H9 (cell line): ENCODE measurements around the gene NCOA4. TPM values are rescaled to one million over a fixed set of nuclear protein-coding genes. Genes with fewer than 3 reads are reported as not detected.

Experiments used
- DNase-seq: peaks from one replicate; pipeline ENCODE4 v3.0.0-alpha.2; 2017
- H2AFZ ChIP-seq: one replicate; pipeline ENCODE4 v1.6.1; 2013; ENCODE audit warnings: mild to moderate bottlenecking, low read length, control low read depth, moderate library complexity
- H2AK5ac ChIP-seq: 2 replicates; pipeline ENCODE4 v1.6.1; 2013; ENCODE audit warnings: low read length, control low read depth, mixed read lengths; ENCODE audit not compliant: insufficient read length
- H2BK120ac ChIP-seq: one replicate; pipeline ENCODE4 v1.6.1; 2013; ENCODE audit warnings: low read depth, mild to moderate bottlenecking, low read length, control low read depth, inconsistent platforms; ENCODE audit not compliant: poor library complexity, severe bottlenecking
- H2BK12ac ChIP-seq: 2 replicates; pipeline ENCODE4 v1.6.1; 2013; ENCODE audit warnings: low read length, control low read depth, mixed read lengths, low read depth; ENCODE audit not compliant: insufficient read length
- H2BK15ac ChIP-seq: 2 replicates; pipeline ENCODE4 v1.6.1; 2013; ENCODE audit warnings: low read depth, low read length, control low read depth
- H2BK20ac ChIP-seq: one replicate; pipeline ENCODE4 v1.6.1; 2013; ENCODE audit warnings: low read depth, mild to moderate bottlenecking, low read length, control low read depth, inconsistent platforms; ENCODE audit not compliant: poor library complexity, severe bottlenecking
- H2BK5ac ChIP-seq: 2 replicates; pipeline ENCODE4 v1.6.1; 2013; ENCODE audit warnings: low read length, control low read depth, mixed read lengths; ENCODE audit not compliant: insufficient read length
- H3K14ac ChIP-seq: 2 replicates; pipeline ENCODE4 v1.6.1; 2013; ENCODE audit warnings: low read length, control low read depth; ENCODE audit not compliant: insufficient read depth
- H3K18ac ChIP-seq: 2 replicates; pipeline ENCODE4 v1.6.1; 2013; ENCODE audit warnings: low read depth, mild to moderate bottlenecking, mixed read lengths, low read length, control low read depth; ENCODE audit not compliant: insufficient read length
- H3K23ac ChIP-seq: 2 replicates; pipeline ENCODE4 v1.6.1; 2013; ENCODE audit warnings: low read length, control low read depth, mixed read lengths, low read depth; ENCODE audit not compliant: insufficient read length
- H3K23me2 ChIP-seq: 2 replicates; pipeline ENCODE4 v1.6.1; 2013; ENCODE audit warnings: low read depth, mild to moderate bottlenecking, mixed read lengths, low read length, control low read depth; ENCODE audit not compliant: insufficient read length, poor library complexity, severe bottlenecking
- H3K27ac ChIP-seq: 2 replicates; pipeline ENCODE4 v1.5.1; 2013; ENCODE audit warnings: low read length, control low read depth, mixed read lengths, low read depth; ENCODE audit not compliant: insufficient read length
- H3K27me3 ChIP-seq: 2 replicates; pipeline ENCODE4 v1.6.1; 2013; ENCODE audit warnings: low read length, control low read depth, inconsistent platforms; ENCODE audit not compliant: insufficient read depth
- H3K4ac ChIP-seq: 2 replicates; pipeline ENCODE4 v1.6.1; 2013; ENCODE audit warnings: low read depth, mild to moderate bottlenecking, control low read depth, inconsistent platforms, low read length, moderate library complexity
- H3K4me1 ChIP-seq: 2 replicates; pipeline ENCODE4 v1.6.1; 2013; ENCODE audit warnings: low read length, control low read depth, inconsistent platforms; ENCODE audit not compliant: insufficient read depth
- H3K4me2 ChIP-seq: 2 replicates; pipeline ENCODE4 v1.6.1; 2013; ENCODE audit warnings: low read length, control low read depth, mixed read lengths; ENCODE audit not compliant: insufficient read length, insufficient read depth
- H3K56ac ChIP-seq: 2 replicates; pipeline ENCODE4 v1.6.1; 2013; ENCODE audit warnings: low read depth, mild to moderate bottlenecking, mixed read lengths, low read length, control low read depth; ENCODE audit not compliant: insufficient read length
- H3K79me1 ChIP-seq: 2 replicates; pipeline ENCODE4 v1.6.1; 2013; ENCODE audit warnings: low read depth, mild to moderate bottlenecking, moderate library complexity, low read length, control low read depth, inconsistent platforms; ENCODE audit not compliant: insufficient read depth, poor library complexity, severe bottlenecking
- H3K79me2 ChIP-seq: 2 replicates; pipeline ENCODE4 v1.6.1; 2013; ENCODE audit warnings: low read length, control low read depth, inconsistent platforms; ENCODE audit not compliant: insufficient read depth
- H3K9ac ChIP-seq: 2 replicates; pipeline ENCODE4 v1.6.1; 2013; ENCODE audit warnings: low read length, control low read depth, mixed read lengths; ENCODE audit not compliant: insufficient read length; ENCODE audit errors: extremely low read depth
- H3K9me3 ChIP-seq: one replicate; pipeline ENCODE4 v1.6.1; 2013; ENCODE audit warnings: low read depth, low read length, inconsistent platforms; ENCODE audit not compliant: control insufficient read depth
- H3T11ph ChIP-seq: one replicate; pipeline ENCODE4 v1.6.1; 2013; ENCODE audit warnings: mild to moderate bottlenecking, low read length, control low read depth, inconsistent platforms
- H4K20me1 ChIP-seq: one replicate; pipeline ENCODE4 v1.6.1; 2013; ENCODE audit not compliant: control insufficient read depth, insufficient read length, insufficient read depth
- H4K5ac ChIP-seq: 2 replicates; pipeline ENCODE4 v1.6.1; 2013; ENCODE audit warnings: low read depth, mild to moderate bottlenecking, mixed read lengths, low read length, control low read depth; ENCODE audit not compliant: insufficient read length
- H4K8ac ChIP-seq: replicated peaks from 2 replicates; pipeline ENCODE4 v1.6.1; 2013; ENCODE audit warnings: low read length, control low read depth, mixed read lengths, low read depth; ENCODE audit not compliant: insufficient read length
- H4K91ac ChIP-seq: 2 replicates; pipeline ENCODE4 v1.6.1; 2013; ENCODE audit warnings: low read depth, mild to moderate bottlenecking, moderate library complexity, mixed read lengths, low read length, control low read depth; ENCODE audit not compliant: insufficient read length
- H3K27ac Mint-ChIP-seq, 3 experiments: 2 replicates in 2 of 3; 3 replicates in 1 of 3; pipeline ENCODE4 v1.8.0; 2020 to 2021; ENCODE audit warnings: mixed read lengths in 3 of 3, mild to moderate bottlenecking in 1 of 3, moderate library complexity in 1 of 3
- H3K27me3 Mint-ChIP-seq: 2 replicates; pipeline ENCODE4 v1.8.0; 2021; ENCODE audit warnings: low read depth, mild to moderate bottlenecking, moderate library complexity, mixed read lengths
- H3K36me3 Mint-ChIP-seq, 3 experiments: 2 replicates in 2 of 3; 3 replicates in 1 of 3; pipeline ENCODE4 v1.8.0; 2020 to 2021; ENCODE audit warnings: low read depth in 3 of 3, mixed read lengths in 3 of 3; ENCODE audit not compliant: insufficient read depth in 1 of 3
- H3K4me1 Mint-ChIP-seq, 2 experiments: 2 replicates each; pipeline ENCODE4 v1.8.0; 2020; ENCODE audit warnings: mixed read lengths in 2 of 2
- H3K4me3 Mint-ChIP-seq, 2 experiments: 2 replicates in 1 of 2; 3 replicates in 1 of 2; pipeline ENCODE4 v1.8.0; 2020 to 2021; ENCODE audit warnings: mild to moderate bottlenecking in 2 of 2, mixed read lengths in 2 of 2, moderate library complexity in 1 of 2
- H3K9me3 Mint-ChIP-seq, 2 experiments: 2 replicates in 1 of 2; 3 replicates in 1 of 2; pipeline ENCODE4 v1.8.0; 2020; ENCODE audit warnings: mild to moderate bottlenecking in 2 of 2, mixed read lengths in 2 of 2, moderate library complexity in 1 of 2
- WGBS: extraction: QIAGEN DNeasy Blood & Tissue Kit; methylation state at CpG from one replicate; pipeline ENCODE4 v1.1.7; 2013; ENCODE audit warnings: missing lambda C conversion rate, low lambda C conversion rate, mixed read lengths; ENCODE audit not compliant: insufficient read length; ENCODE audit errors: extremely low coverage; 5-methylcytosine and 5-hydroxymethylcytosine counted together
- total RNA-seq: library from RNA; stranded (reverse); gene quantifications from 2 replicates; pipeline ENCODE4 v1.2.1, GENCODE V29; 2021
- TF ChIP-seq, protein P1 (sequence below): fragments of 200-600 bp; sonication (generic); conservative IDR thresholded peaks from 3 replicates; pipeline ENCODE4 v1.8.0; 2021; ENCODE audit warnings: antibody characterized with exemption, mild to moderate bottlenecking

The NCOA4 gene
- total RNA-seq, 1 experiment from 2014 or later: 83.3 TPM

DNA sequence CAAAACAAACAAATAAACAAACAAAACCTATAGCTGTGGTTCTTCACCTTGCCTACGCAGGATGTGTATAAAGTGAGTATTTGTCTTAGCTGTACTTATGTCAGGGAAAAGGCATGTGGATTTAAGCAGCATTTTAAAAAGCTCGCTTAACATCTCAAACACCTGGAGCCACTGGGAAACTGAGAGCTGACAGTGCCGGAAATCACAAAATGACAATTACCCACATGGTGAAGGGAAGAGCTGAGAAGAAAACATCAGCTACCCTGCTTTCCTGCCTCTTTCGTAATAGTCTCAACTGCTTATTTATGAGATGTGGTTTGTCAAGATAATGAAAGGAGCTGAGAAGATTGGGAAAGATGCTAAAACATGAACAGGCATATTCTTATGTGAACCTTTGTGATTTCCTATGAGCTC, 46.7 kb upstream of the NCOA4 start:
- DNase-seq: no peak
- Mint-ChIP-seq H3K27me3 (no peaks in the 10 kb centered on the region; the same call in 1 of the 2 replicates), H3K4me1 (peaks cover 7 to 11% of the 10 kb centered on the region in 2 experiments), H3K9me3 (no peaks in the 10 kb centered on the region), H3K36me3 (no peaks in the 10 kb centered on the region; a peak in 1 of 7 replicates), H3K27ac (no peak overlapping the region), H3K4me3 (no peak overlapping the region)
- Histone ChIP-seq H3T11ph (no peak overlapping the region), H3K18ac (no peak overlapping the region), H2AFZ (no peak overlapping the region), H3K14ac (no peak overlapping the region), H3K23me2 (no peaks in the 10 kb centered on the region), H2AK5ac (no peak overlapping the region), H3K4me1 (no peaks in the 10 kb centered on the region), H3K79me1 (no peaks in the 10 kb centered on the region), H2BK12ac (no peak overlapping the region), H2BK120ac (no peak overlapping the region), H3K4ac (no peak overlapping the region), H3K27ac (no peak overlapping the region), H3K27me3 (no peaks in the 10 kb centered on the region), H4K5ac (no peak overlapping the region), H3K23ac (no peak overlapping the region), H4K20me1 (no peaks in the 10 kb centered on the region), H3K56ac (no peak overlapping the region), H2BK15ac (no peak overlapping the region), H3K9ac (no peak overlapping the region), H2BK20ac (no peak overlapping the region), H4K91ac (no peak overlapping the region), H2BK5ac (no peak overlapping the region), H4K8ac (no peak overlapping the region), H3K9me3 (no peaks in the 10 kb centered on the region), H3K79me2 (no peaks in the 10 kb centered on the region), H3K4me2 (no peak overlapping the region)
- no CpG with 5 or more reads among the region's 4 CpGs for WGBS
- TF ChIP-seq, protein P1, sequence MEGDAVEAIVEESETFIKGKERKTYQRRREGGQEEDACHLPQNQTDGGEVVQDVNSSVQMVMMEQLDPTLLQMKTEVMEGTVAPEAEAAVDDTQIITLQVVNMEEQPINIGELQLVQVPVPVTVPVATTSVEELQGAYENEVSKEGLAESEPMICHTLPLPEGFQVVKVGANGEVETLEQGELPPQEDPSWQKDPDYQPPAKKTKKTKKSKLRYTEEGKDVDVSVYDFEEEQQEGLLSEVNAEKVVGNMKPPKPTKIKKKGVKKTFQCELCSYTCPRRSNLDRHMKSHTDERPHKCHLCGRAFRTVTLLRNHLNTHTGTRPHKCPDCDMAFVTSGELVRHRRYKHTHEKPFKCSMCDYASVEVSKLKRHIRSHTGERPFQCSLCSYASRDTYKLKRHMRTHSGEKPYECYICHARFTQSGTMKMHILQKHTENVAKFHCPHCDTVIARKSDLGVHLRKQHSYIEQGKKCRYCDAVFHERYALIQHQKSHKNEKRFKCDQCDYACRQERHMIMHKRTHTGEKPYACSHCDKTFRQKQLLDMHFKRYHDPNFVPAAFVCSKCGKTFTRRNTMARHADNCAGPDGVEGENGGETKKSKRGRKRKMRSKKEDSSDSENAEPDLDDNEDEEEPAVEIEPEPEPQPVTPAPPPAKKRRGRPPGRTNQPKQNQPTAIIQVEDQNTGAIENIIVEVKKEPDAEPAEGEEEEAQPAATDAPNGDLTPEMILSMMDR: no peak
